BLaER1 treated with 17β-estradiol and CSF1 and Interleukin-3, amounts not matched to agents 10 nM and 100 nM (cell line): ENCODE data around the gene FCMR.

Source experiments
- H3K27ac ChIP-seq, 11 experiments: shearing (Covaris generic); formaldehyde crosslinking; 2 replicates each; pipeline ENCODE4 v1.8.1; 2022
- H3K27me3 ChIP-seq, 11 experiments: shearing (Covaris generic); formaldehyde crosslinking; 2 replicates each; pipeline ENCODE4 v1.8.1; 2022
- H3K36me3 ChIP-seq, 11 experiments: shearing (Covaris generic); formaldehyde crosslinking; 2 replicates each; pipeline ENCODE4 v1.8.1; 2022
- H3K4me1 ChIP-seq, 10 experiments: shearing (Covaris generic); formaldehyde crosslinking; 2 replicates each; pipeline ENCODE4 v1.8.1; 2022
- H3K4me2 ChIP-seq, 11 experiments: shearing (Covaris generic); formaldehyde crosslinking; 2 replicates each; pipeline ENCODE4 v1.8.1; 2022
- H3K4me3 ChIP-seq, 10 experiments: shearing (Covaris generic); formaldehyde crosslinking; 2 replicates each; pipeline ENCODE4 v1.8.1; 2022
- H3K9ac ChIP-seq, 11 experiments: shearing (Covaris generic); formaldehyde crosslinking; 2 replicates each; pipeline ENCODE4 v1.8.1; 2022
- H3K9me3 ChIP-seq, 11 experiments: shearing (Covaris generic); formaldehyde crosslinking; replicated peaks in 1 of 11; 2 replicates each; pipeline ENCODE4 v1.8.1; 2022
- H4K20me1 ChIP-seq, 11 experiments: shearing (Covaris generic); formaldehyde crosslinking; 2 replicates each; pipeline ENCODE4 v1.8.1; 2022
- Cebpa-rat ChIP-seq, 11 experiments: shearing (Covaris generic); IDR thresholded peaks; 2 replicates each; pipeline ENCODE4 v1.8.1; 2022

The FCMR gene

GRCh38 chr1:206885341-206886060 lies 36.2 kb downstream of the FCMR start:
- H3K4me1 ChIP-seq = peaks cover 4 to 8% (median 6%) of the 10 kb centered on the region in 10 experiments
- H3K9ac ChIP-seq = no peak overlapping the region
- H3K27ac ChIP-seq = no peak overlapping the region
- peaks cover 0 to 13% (median 0%) of the 10 kb centered on the region in 11 experiments; a peak in 3 of 22 replicates for H3K27me3 ChIP-seq
- no peaks in the 10 kb centered on the region for H4K20me1 ChIP-seq
- H3K9me3 ChIP-seq = peaks cover 0 to 8% (median 3%) of the 10 kb centered on the region in 11 experiments; a peak in 7 of 22 replicates
- no peaks in the 10 kb centered on the region for H3K36me3 ChIP-seq
- H3K4me3 ChIP-seq = no peak overlapping the region
- H3K4me2 ChIP-seq = no peak overlapping the region
- TF ChIP-seq Cebpa-rat (IDR thresholded peaks at IDR 0.05) = no peak

GRCh38 chr1:206883876-206884275 lies 37.9 kb downstream of the FCMR start:
- Histone ChIP-seq H3K9me3 (peaks cover 0 to 17% (median 13%) of the 10 kb centered on the region in 11 experiments; a peak in 13 of 22 replicates), H3K4me3 (no peak overlapping the region), H3K27ac (no peak overlapping the region), H3K9ac (no peak overlapping the region), H3K36me3 (no peaks in the 10 kb centered on the region), H3K4me2 (no peak overlapping the region), H3K27me3 (peaks cover 0 to 13% (median 0%) of the 10 kb centered on the region in 11 experiments; a peak in 3 of 22 replicates), H3K4me1 (no peaks in the 10 kb centered on the region), H4K20me1 (no peaks in the 10 kb centered on the region)
- no peak for TF ChIP-seq Cebpa-rat (IDR thresholded peaks at IDR 0.05)

- Histone ChIP-seq H3K27me3 (peaks cover 0 to 13% (median 0%) of the 10 kb centered on the region in 11 experiments; a peak in 3 of 22 replicates), H3K9ac (no peak overlapping the region), H3K9me3 (peaks cover 6 to 24% (median 19%) of the 10 kb centered on the region in 11 experiments), H3K36me3 (0 out of 22 replicates have a peak, but pooled peaks cover 0 to 2% (median 0%) of the 10 kb centered on the region in 11 experiments), H3K27ac (no peak overlapping the region), H3K4me2 (no peak overlapping the region), H3K4me3 (no peak overlapping the region), H4K20me1 (no peaks in the 10 kb centered on the region), H3K4me1 (no peaks in the 10 kb centered on the region)
- no peak for TF ChIP-seq Cebpa-rat (IDR thresholded peaks at IDR 0.05)
These were observed 38.6 kb downstream of the FCMR start for GRCh38 chr1:206883160-206883559.

DNA sequence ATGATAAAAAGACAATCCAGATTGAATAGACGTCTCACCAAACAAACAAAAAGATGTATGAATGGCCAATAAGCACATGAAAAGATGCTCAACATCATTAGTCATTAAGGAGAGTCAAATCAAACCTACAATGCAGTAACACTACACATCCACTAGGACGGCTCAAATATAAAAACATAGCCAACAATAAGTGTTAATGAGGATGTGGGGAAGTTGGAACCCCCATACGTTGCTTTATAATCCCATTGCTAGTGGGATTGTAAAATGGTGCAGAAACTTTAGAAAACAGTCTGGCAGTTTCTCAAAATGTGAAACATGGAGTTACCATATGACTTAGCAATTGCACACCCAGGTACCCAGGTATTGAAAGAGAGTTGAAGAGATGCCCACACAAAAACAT lies 39.2 kb downstream of the FCMR start:
- Histone ChIP-seq H3K4me3 (no peak overlapping the region), H3K4me2 (no peak overlapping the region), H3K27ac (no peak overlapping the region), H3K4me1 (no peaks in the 10 kb centered on the region), H3K9ac (no peak overlapping the region), H3K9me3 (peaks cover 12 to 30% (median 25%) of the 10 kb centered on the region in 11 experiments), H3K36me3 (0 out of 22 replicates have a peak, but pooled peaks cover 0 to 3% (median 0%) of the 10 kb centered on the region in 11 experiments), H4K20me1 (no peaks in the 10 kb centered on the region), H3K27me3 (peaks cover 0 to 8% (median 0%) of the 10 kb centered on the region in 11 experiments; a peak in 3 of 22 replicates)
- no peak for TF ChIP-seq Cebpa-rat (IDR thresholded peaks at IDR 0.05)

GRCh38 chr1:206880314-206880713 lies 41.4 kb downstream of the FCMR start:
- no peaks in the 10 kb centered on the region for H3K4me1 ChIP-seq
- H3K4me2 ChIP-seq = no peak overlapping the region
- H3K36me3 ChIP-seq = 0 out of 22 replicates have a peak, but pooled peaks cover 0 to 3% (median 0%) of the 10 kb centered on the region in 11 experiments
- H4K20me1 ChIP-seq = no peaks in the 10 kb centered on the region
- no peaks in the 10 kb centered on the region for H3K27me3 ChIP-seq
- no peak for TF ChIP-seq Cebpa-rat (IDR thresholded peaks at IDR 0.05)
- no peak overlapping the region for H3K27ac ChIP-seq
- H3K9me3 ChIP-seq = peaks cover 34 to 53% (median 47%) of the 10 kb centered on the region in 11 experiments
- H3K9ac ChIP-seq = no peak overlapping the region
- H3K4me3 ChIP-seq = no peak overlapping the region

DNA sequence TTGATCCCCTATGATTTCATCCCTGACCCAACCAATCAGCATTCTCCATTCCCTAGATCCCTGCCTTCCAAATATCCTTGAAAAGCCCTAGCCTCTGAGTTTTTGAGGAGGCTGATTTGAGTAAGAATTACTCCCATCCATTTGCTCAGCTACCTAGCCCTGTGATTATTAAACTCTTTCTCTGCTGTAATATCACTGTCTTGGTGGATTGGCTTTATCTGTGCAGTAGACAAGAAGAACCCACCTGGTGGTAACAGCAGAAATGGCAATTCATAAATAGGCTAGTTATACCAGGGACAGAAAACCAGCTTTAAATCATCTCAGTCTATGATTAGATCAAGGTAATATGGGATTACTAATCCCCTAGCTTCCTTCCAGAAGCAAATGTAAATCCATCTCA lies 43.3 kb downstream of the FCMR start:
- H3K4me3 ChIP-seq = no peak overlapping the region
- H4K20me1 ChIP-seq = no peaks in the 10 kb centered on the region
- H3K9me3 ChIP-seq = peaks cover 35 to 60% (median 53%) of the 10 kb centered on the region in 11 experiments
- H3K9ac ChIP-seq = no peak overlapping the region
- no peak for TF ChIP-seq Cebpa-rat (IDR thresholded peaks at IDR 0.05)
- H3K4me2 ChIP-seq = no peak overlapping the region
- H3K27ac ChIP-seq = no peak overlapping the region
- H3K36me3 ChIP-seq = 0 out of 22 replicates have a peak, but pooled peaks cover 0 to 3% (median 0%) of the 10 kb centered on the region in 11 experiments
- no peaks in the 10 kb centered on the region for H3K4me1 ChIP-seq
- no peaks in the 10 kb centered on the region for H3K27me3 ChIP-seq

DNA sequence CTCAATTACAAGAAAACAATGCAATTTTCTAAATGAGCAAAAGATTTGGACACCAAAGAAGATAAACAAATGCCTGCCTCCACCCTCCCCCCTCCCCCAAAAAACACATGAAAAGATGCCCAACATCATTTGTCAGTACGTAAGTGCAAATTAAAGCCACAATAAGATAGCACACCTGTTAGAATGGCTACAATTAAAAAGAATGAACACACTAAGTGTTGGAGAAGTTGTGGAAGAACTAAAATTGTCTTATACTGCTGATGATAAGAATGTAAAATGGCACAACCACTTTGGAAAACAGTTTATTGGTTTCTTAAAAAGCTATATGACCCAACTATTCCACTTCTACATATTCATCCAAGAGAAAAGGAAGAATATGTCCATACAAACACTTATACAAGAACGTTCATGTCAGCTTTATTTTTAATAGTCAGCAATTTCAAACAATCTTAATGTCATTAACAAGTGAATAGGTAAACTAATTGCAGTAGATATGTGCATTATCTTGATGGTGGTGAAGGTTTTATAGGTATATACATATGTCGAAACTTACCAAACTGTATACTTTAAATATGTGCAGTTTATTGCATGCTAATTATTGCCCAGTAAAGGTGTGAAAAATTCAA lies 45.9 kb downstream of the FCMR start:
- no peak for TF ChIP-seq Cebpa-rat (IDR thresholded peaks at IDR 0.05)
- Histone ChIP-seq H3K4me1 (peaks cover 0 to 1% (median under 1%) of the 10 kb centered on the region in 10 experiments; a peak in 9 of 20 replicates), H3K27ac (no peak overlapping the region), H3K27me3 (no peaks in the 10 kb centered on the region), H3K4me3 (no peak overlapping the region), H3K4me2 (no peak overlapping the region), H4K20me1 (no peaks in the 10 kb centered on the region), H3K36me3 (0 out of 22 replicates have a peak, but pooled peaks cover 0 to 3% (median 0%) of the 10 kb centered on the region in 11 experiments), H3K9me3 (peaks cover 48 to 77% (median 67%) of the 10 kb centered on the region in 11 experiments), H3K9ac (no peak overlapping the region)

DNA sequence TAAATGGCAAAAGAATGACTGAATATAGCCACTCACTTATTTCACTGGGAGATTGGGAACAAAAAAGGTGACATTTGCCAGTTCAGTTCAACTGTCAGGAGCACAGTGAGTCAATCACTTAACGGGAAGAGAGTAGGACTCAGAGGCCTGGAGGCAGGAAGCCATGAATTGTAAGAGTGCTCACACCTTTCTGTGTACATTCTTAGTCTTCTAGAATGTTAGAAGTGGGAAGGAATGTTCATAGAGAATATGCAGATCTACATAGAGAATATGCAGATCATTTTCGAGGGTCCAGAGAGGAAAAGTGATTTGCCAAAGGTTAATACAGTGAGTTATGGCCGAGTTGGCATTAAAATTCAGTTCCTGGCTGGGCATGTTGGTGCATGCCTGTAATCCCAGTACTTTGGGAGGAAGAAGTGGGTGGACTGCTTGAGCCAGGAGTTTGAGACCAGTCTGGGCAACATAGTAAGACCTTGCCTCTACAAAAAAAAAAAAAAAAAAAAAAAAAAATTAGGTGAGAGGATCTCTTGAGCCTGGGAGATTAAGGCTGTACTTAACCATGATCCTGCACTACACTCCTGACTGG lies 48.0 kb downstream of the FCMR start:
- H3K4me3 ChIP-seq = no peak overlapping the region
- no peak overlapping the region for H3K9ac ChIP-seq
- H3K27me3 ChIP-seq = no peaks in the 10 kb centered on the region
- TF ChIP-seq Cebpa-rat (IDR thresholded peaks at IDR 0.05) = no peak
- H3K4me2 ChIP-seq = no peak overlapping the region
- H3K4me1 ChIP-seq = peaks cover 0 to 16% (median 11%) of the 10 kb centered on the region in 10 experiments; a peak in 17 of 20 replicates
- 0 out of 22 replicates have a peak, but pooled peaks cover 0 to 3% (median 0%) of the 10 kb centered on the region in 11 experiments for H3K36me3 ChIP-seq
- H4K20me1 ChIP-seq = no peaks in the 10 kb centered on the region
- H3K27ac ChIP-seq = no peak overlapping the region
- peaks cover 44 to 63% (median 56%) of the 10 kb centered on the region in 11 experiments for H3K9me3 ChIP-seq

- H3K4me1 ChIP-seq = peaks cover 0 to 16% (median 11%) of the 10 kb centered on the region in 10 experiments; a peak in 17 of 20 replicates
- no peaks in the 10 kb centered on the region for H3K36me3 ChIP-seq
- peaks cover 29 to 48% (median 41%) of the 10 kb centered on the region in 11 experiments for H3K9me3 ChIP-seq
- H3K4me3 ChIP-seq = no peak overlapping the region
- no peak overlapping the region for H3K9ac ChIP-seq
- no peak overlapping the region for H3K4me2 ChIP-seq
- H3K27me3 ChIP-seq = no peaks in the 10 kb centered on the region
- no peaks in the 10 kb centered on the region for H4K20me1 ChIP-seq
- no peak for TF ChIP-seq Cebpa-rat (IDR thresholded peaks at IDR 0.05)
- no peak overlapping the region for H3K27ac ChIP-seq
These were observed 49.6 kb downstream of the FCMR start for GRCh38 chr1:206872139-206872538.
